GM19397 (cell line): ENCODE results near the gene KIRREL1.
A peak's percentile ranks its signal among the peaks of the same experiment; 100 is the strongest.

Source experiments
- ATAC-seq: cut with Tn5 transposase; IDR thresholded peaks from one replicate; pipeline ENCODE4 v1.9.1; 2021; ENCODE audit warnings: mild to moderate bottlenecking, moderate library complexity; ENCODE audit not compliant: unreplicated experiment

KIRREL1 gene

DNA sequence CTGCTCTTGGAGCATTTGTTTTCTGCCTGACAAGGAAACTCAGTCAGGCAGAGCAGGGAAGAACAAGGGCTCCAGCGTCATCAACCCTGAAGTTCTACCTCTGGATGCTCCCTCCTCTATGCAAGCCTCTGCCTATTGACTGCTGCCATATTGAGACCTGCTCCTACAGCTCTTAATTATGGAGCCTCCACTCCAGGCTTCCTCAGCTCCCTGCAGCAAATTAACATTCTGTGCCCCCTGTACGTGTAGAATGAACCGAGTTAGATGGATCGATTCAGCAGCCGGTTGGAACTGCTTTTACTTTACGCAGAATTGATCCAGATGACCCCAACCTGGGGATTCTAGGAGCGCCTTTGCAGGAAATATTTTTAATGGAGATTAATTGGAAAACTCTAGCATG is 68.7 kb downstream of the KIRREL1 start:
- ATAC-seq: no peak

GRCh38 chr1:158067662-158068061 is 74.2 kb downstream of the KIRREL1 start:
- ATAC-seq: no peak

- ATAC-seq: no peak
Measured at GRCh38 chr1:158068918-158069317, 75.5 kb downstream of the KIRREL1 start.

- ATAC-seq: no peak
Measured at GRCh38 chr1:158071138-158071537, 77.7 kb downstream of the KIRREL1 start.

GRCh38 chr1:158075078-158075477 is 81.6 kb downstream of the KIRREL1 start:
- no peak for ATAC-seq

GRCh38 chr1:158076441-158076840 is 83.0 kb downstream of the KIRREL1 start:
- no peak for ATAC-seq

- ATAC-seq: no peak
Measured at GRCh38 chr1:158077411-158078256, 84.2 kb downstream of the KIRREL1 start.

DNA sequence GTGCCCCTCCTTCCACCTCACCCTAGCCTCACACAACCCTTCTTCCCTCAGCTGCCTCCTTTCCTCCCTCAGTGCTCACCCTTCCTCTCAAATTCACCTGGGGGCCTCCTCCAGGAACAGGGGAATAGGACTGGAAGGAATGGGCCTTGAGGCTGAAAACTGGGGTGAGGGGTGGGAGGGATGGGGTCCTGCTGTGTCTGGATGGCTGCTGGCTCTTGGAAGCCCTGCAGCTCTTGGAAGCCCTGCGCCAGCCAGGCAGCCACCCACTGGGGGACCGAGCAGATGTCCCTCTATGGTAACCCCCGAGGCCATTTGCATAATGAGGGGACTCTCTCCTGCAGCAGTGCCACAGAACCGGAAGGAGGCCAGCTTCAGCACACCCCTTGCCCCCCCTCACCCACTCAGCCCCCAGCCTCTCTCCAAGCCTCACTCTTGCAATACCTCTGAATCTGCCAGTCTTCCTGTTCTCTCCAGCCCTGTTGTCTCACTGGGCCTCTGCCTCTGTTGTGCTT is 85.2 kb downstream of the KIRREL1 start:
- ATAC-seq: no peak

GRCh38 chr1:158080066-158080465 is 86.6 kb downstream of the KIRREL1 start:
- no peak for ATAC-seq

GRCh38 chr1:158084336-158084735 is 90.9 kb downstream of the KIRREL1 start:
- no peak for ATAC-seq

DNA sequence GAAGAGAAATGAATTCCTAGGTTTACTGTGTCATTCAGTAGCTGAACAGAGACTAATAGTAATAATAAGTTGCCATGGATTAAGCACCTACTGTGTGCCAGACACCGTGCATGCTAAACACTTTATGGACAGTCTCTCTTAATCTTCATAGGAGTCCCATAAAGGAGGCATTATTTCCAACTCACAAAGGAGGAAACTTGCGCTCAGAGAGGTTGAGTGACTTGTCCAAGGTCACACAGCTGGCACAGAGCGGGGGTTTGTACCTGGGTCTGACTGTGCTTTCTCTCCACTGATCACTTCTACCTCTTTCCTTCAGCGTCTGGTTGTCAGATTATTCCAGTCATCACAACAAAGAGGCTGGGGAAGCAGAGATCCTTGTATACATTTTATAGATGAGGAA is 91.3 kb downstream of the KIRREL1 start:
- ATAC-seq: no peak

DNA sequence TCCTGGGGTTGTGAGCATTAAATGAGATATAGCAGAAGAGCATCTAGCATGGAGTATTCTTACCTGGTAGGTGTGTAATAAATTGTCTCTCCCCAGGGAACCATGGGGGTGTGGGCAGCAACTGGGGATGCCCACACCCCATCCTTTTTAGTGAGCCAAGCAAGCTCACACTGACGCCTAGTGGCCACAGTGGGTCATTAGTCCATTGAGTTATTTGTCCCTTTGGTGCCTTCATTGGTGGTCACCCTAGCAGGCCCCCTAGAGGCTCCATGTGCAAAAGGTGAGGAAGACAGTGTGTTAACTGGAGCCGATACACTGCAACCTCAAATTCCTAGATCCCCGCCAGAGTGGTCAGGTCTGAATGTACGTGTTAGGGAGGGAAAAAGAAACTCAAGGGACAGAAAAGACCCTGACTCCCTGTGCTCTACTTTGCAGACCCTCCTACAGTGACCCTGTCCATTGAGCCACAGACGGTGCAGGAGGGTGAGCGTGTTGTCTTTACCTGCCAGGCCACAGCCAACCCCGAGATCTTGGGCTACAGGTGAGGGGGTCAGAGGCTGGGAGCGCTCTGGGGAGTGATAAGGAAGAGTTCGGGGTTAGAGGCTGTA is 94.0 kb downstream of the KIRREL1 start:
- ATAC-seq: peak; percentile 72

GRCh38 chr1:158089476-158089875 is 96.0 kb downstream of the KIRREL1 start:
- no peak for ATAC-seq

- no peak for ATAC-seq
Measured at GRCh38 chr1:158089925-158090637, 96.6 kb downstream of the KIRREL1 start.

GRCh38 chr1:158093376-158093775 is 99.9 kb downstream of the KIRREL1 start:
- no peak for ATAC-seq

DNA sequence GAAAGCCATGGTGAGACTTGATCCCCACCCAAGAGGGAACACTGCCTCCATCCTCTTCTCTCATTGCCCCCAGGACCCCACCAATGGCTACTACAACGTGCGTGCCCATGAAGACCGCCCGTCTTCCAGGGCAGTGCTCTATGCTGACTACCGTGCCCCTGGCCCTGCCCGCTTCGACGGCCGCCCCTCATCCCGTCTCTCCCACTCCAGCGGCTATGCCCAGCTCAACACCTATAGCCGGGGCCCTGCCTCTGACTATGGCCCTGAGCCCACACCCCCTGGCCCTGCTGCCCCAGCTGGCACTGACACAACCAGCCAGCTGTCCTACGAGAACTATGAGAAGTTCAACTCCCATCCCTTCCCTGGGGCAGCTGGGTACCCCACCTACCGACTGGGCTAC is 101.1 kb downstream of the KIRREL1 start:
- no peak for ATAC-seq

- ATAC-seq: no peak
Measured at GRCh38 chr1:158095737-158096335, 102.4 kb downstream of the KIRREL1 start.

DNA sequence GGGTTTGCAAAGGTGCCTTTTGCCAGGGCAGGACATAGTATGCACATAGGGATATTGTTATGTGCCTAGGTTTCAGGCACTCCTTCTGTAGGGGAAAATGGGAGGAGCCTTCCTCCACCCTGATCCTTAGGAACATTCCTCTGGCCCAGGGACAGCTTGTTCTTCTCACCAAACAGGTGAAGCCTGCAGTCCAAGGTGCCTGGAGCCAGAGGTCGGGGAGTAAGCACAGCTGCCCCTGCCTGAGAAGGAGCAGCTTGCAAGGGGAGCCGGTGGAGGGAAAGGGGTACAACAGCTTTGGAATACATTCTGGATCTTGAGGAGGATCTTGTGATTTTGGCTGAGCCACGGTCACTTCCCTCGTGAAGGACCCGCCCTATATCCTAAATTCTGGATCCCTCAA is 104.8 kb downstream of the KIRREL1 start:
- no peak for ATAC-seq

DNA sequence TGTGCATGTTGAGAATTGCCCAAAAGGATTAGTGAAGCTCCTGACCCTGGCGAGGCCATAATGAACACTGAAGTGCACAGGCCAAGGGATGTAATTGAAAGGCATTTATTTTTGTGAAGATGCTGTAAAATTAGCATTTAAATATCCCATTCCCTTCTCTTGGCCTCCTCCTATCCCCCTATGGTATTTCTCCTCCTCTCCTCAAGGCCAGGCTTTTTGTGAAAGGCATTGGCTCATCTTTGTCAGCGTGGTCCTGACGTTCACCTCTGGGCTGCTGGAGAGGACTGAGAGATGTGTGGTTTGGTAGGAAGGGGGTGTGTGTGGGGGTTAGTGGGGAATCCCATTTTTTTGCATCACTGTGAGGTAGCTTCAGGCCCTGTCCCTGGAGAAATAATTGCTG is 105.7 kb downstream of the KIRREL1 start:
- ATAC-seq: no peak

DNA sequence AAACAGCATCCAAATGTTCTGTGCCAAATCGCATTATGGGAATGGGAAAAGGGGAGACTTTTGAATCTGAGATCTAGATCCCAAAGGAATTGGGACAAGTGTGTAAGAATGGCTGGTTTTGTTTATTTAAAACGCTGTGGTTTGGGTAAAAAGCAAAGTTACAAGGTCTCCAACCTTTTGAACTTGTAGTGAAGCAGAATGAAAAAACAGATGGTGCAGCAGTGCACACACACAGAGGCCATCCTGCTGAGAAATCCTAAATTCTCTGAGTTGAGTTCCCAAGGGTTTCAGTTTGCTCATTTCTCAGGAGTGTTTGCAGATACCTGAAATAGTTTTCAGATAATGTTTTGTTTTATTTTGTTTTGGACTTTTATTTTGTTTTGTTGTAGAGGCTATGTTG is 107.1 kb downstream of the KIRREL1 start:
- ATAC-seq: no peak

GRCh38 chr1:158101455-158101854 is 108.0 kb downstream of the KIRREL1 start:
- ATAC-seq: no peak
